ENCODE data around the gene HLA-G.

DNA sequence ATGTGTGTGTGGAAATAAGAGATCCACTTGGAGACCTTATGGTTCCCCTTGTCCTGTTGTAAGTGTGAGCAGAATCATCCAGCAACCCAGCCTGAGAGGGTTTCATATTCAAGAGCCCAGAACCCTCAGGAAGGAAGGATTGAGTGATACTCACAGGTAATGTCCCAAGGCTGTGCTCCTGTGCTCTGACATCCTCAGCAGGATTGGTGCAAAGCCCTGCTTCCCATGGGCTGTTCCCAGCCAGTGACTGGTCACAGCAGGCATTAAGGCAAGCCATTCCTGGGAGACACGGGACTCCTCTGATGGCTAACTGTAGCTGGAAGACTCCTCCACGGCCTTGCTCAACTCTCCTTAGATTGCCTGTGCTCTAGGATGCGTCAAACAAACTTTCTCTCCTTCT lies 33.8 kb upstream of the HLA-G start:
- TF ChIP-seq, protein P1, sequence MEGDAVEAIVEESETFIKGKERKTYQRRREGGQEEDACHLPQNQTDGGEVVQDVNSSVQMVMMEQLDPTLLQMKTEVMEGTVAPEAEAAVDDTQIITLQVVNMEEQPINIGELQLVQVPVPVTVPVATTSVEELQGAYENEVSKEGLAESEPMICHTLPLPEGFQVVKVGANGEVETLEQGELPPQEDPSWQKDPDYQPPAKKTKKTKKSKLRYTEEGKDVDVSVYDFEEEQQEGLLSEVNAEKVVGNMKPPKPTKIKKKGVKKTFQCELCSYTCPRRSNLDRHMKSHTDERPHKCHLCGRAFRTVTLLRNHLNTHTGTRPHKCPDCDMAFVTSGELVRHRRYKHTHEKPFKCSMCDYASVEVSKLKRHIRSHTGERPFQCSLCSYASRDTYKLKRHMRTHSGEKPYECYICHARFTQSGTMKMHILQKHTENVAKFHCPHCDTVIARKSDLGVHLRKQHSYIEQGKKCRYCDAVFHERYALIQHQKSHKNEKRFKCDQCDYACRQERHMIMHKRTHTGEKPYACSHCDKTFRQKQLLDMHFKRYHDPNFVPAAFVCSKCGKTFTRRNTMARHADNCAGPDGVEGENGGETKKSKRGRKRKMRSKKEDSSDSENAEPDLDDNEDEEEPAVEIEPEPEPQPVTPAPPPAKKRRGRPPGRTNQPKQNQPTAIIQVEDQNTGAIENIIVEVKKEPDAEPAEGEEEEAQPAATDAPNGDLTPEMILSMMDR (conservative IDR thresholded peaks at IDR 0.05; ENCODE audit: low read length) = no peak
- no peak for TF ChIP-seq EZH2phosphoT487 (IDR thresholded peaks at IDR 0.05; ENCODE audit: borderline replicate concordance)

All from Loucy (cell line).